ENCODE measurements around the gene NEIL1.

The NEIL1 gene

GRCh38 chr15:75357976-75358673, 11.3 kb downstream of the NEIL1 start:
- no peak for DNase-seq

GRCh38 chr15:75358771-75359536, 12.1 kb downstream of the NEIL1 start:
- DNase-seq, result no peak

- no peak for DNase-seq
These were observed 12.9 kb downstream of the NEIL1 start for GRCh38 chr15:75359537-75360250.

- no peak for DNase-seq
These were observed 13.6 kb downstream of the NEIL1 start for GRCh38 chr15:75360391-75360790.

- no peak for DNase-seq
These were observed 14.0 kb downstream of the NEIL1 start for GRCh38 chr15:75360856-75361255.

- DNase-seq, result no peak
These were observed 14.6 kb downstream of the NEIL1 start for GRCh38 chr15:75361361-75361988.

- no peak for DNase-seq
These were observed 15.3 kb downstream of the NEIL1 start for GRCh38 chr15:75361989-75362641.

- no peak for DNase-seq
These were observed 15.9 kb downstream of the NEIL1 start for GRCh38 chr15:75362642-75363249.

GRCh38 chr15:75363786-75364185, 16.9 kb downstream of the NEIL1 start:
- no peak for DNase-seq

GRCh38 chr15:75364881-75365280, 18.0 kb downstream of the NEIL1 start:
- no peak for DNase-seq

- no peak for DNase-seq
These were observed 19.3 kb downstream of the NEIL1 start for GRCh38 chr15:75366163-75366562.

GRCh38 chr15:75367006-75367405, 20.2 kb downstream of the NEIL1 start:
- no peak for DNase-seq

GRCh38 chr15:75367406-75367912, 20.6 kb downstream of the NEIL1 start:
- DNase-seq, result no peak

GRCh38 chr15:75367913-75368688, 21.3 kb downstream of the NEIL1 start, which contains the start of gene MAN2C1:
Gene MAN2C1 (minus strand): TSS chr15:75368607. CDS start chr15:75368583, 24 bp downstream.
- peak; percentile 86 for DNase-seq

GRCh38 chr15:75368689-75369239, 21.9 kb downstream of the NEIL1 start:
- DNase-seq, result no peak

GRCh38 chr15:75369897-75370581, 23.2 kb downstream of the NEIL1 start:
- no peak for DNase-seq

GRCh38 chr15:75371486-75371885, 24.6 kb downstream of the NEIL1 start:
- no peak for DNase-seq

GRCh38 chr15:75371901-75372688, 25.3 kb downstream of the NEIL1 start:
- no peak for DNase-seq

GRCh38 chr15:75380773-75381172, 33.9 kb downstream of the NEIL1 start:
- no peak for DNase-seq
